Measurements from ENCODE around the gene TMTC1. TPM values are rescaled to one million over a fixed set of nuclear protein-coding genes. Genes with fewer than 3 reads are reported as not detected.

Gene TMTC1
- total and polyA plus RNA-seq, 11 donors = 8.8 to 101 (median 41.4) TPM

DNA sequence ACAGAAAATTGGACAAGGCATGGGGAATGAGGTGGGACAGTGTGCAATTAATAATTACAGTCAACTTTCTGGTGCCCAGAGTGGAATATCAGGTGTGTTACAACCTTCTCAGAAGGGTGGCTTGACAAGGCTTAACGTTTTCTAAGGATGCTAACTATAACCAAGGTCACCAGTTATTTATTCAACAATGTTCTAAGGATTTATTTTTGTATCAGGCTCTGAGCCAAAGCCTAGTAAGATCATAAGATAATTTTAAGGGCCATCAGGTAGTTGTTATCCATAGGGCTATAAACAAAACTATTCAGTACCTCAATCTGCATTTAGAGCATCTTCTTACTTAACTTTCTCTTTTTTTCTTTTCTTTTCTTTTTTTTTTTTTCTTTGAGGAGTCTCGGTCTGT lies 134.0 kb downstream of the TMTC1 start:
- H3K27me3 ChIP-seq = no peaks in the 10 kb centered on the region
- TF ChIP-seq, protein P1, sequence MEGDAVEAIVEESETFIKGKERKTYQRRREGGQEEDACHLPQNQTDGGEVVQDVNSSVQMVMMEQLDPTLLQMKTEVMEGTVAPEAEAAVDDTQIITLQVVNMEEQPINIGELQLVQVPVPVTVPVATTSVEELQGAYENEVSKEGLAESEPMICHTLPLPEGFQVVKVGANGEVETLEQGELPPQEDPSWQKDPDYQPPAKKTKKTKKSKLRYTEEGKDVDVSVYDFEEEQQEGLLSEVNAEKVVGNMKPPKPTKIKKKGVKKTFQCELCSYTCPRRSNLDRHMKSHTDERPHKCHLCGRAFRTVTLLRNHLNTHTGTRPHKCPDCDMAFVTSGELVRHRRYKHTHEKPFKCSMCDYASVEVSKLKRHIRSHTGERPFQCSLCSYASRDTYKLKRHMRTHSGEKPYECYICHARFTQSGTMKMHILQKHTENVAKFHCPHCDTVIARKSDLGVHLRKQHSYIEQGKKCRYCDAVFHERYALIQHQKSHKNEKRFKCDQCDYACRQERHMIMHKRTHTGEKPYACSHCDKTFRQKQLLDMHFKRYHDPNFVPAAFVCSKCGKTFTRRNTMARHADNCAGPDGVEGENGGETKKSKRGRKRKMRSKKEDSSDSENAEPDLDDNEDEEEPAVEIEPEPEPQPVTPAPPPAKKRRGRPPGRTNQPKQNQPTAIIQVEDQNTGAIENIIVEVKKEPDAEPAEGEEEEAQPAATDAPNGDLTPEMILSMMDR (IDR thresholded peaks at IDR 0.05) = no peak
- no peak for TF ChIP-seq POLR2A (IDR thresholded peaks at IDR 0.05)
- WGBS, 4 donors = 53 to 64% (median 62%) methylated on average over 2 of the region's 2 CpGs
- no peaks in the 10 kb centered on the region for H3K9me3 ChIP-seq
- H3K4me3 ChIP-seq = no peak overlapping the region
- no peak overlapping the region for H3K27ac ChIP-seq
- DNase-seq = no peak
- no peak for ATAC-seq
- peaks cover 0 to 6% (median 0%) of the 10 kb centered on the region in 12 donors for H3K4me1 ChIP-seq
- peaks cover 0 to 34% (median 16%) of the 10 kb centered on the region in 9 donors for H3K36me3 ChIP-seq
- intact Hi-C loops (cut with DNase I) = loop anchor here in 2 of 10 donors (10.0 kb wide), 2 partner anchors 95 to 135 kb away; partner anchors contain the start of gene TMTC1 (in 1 of the 2)

DNA sequence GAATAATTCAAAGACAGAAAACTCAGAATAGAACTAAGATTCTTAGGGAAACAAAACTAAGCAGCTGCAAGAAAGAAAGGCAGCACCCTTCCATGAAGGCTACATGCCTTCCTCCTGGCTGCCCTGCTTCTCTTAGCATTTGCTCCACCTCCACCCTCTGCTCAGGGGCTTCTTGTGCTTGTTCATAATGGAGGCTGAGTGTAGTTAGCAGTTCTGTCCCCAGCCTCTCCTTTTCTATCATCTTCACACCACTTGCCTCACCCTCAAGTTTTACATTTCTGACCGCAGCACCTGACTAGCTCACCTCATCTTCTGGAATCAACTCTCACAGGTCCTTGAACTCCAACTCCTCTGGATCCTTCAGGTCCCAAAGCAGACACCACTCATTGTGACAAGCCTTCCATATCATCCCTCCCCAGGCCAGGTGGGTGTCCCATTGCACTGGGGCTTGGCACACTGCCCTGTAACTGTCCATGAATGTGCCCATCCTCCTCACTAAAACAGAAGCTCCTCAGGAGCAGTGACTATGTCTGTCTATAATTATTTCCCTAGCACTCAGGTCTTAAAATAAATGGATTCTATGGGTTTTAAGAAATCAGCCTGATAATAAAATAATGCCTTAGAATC lies 139.1 kb downstream of the TMTC1 start:
- Histone ChIP-seq H3K9me3 (no peaks in the 10 kb centered on the region), H3K27ac (no peak overlapping the region), H3K4me1 (peaks cover 0 to 21% (median 13%) of the 10 kb centered on the region in 12 donors), H3K4me3 (no peak overlapping the region), H3K27me3 (no peaks in the 10 kb centered on the region), H3K36me3 (peaks cover 0 to 15% (median 0%) of the 10 kb centered on the region in 9 donors)
- TF ChIP-seq POLR2A (IDR thresholded peaks at IDR 0.05) = no peak
- TF ChIP-seq, protein P1 (IDR thresholded peaks at IDR 0.05) = no peak
- intact Hi-C loops (cut with DNase I) = loop anchor here in 3 of 10 donors (5.0 to 10.0 kb wide), 3 partner anchors 90 to 140 kb away; partner anchors contain the start of gene TMTC1 (in 1 of the 3)
- ATAC-seq (no peak), DNase-seq (no peak)
- 95 to 100% (median 97%) methylated on average over 1 of the region's 1 CpG for WGBS, 4 donors

DNA sequence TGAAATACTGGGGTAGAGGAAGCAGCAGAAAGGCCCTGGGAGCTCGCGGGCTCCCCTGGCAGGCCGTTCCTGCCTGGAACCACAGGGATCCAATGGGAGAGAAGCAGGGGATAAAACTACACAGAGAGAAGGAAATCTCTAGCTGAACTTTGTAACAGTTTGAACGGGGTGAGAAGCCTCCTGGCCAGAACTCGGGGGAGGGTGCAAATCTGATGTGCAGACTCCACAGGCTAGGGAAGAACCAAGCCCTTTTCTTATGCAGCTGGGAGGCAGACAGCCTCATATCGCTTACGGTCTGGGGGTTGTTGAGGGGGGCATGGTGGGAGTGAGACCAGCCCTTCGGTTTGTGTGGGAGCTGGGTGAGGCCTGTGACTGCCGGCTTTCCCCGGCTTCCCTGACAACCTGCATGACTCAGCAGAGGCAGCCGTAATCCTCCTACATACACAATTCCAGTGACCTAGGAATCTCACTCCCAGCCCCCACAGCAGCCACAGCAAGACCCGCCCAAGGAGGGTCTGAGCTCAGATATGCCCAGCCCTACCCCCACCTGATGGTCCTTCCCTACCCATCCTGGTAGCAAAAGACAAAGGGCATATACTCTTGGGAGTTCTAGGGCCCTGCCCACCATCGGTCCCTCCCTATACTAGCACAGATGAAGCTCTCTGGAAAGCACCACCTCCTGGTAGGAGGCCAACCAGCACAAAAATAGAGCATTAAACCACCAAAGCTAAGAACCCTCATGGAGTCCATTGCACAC lies 143.0 kb downstream of the TMTC1 start:
- ATAC-seq (peak; percentile 23 to 69 (median 56)), DNase-seq (peak; percentile 45 to 67 (median 63))
- H3K36me3 ChIP-seq = peaks cover 0 to 6% (median 0%) of the 10 kb centered on the region in 9 donors
- 41 to 73% (median 53%) methylated on average over 12 to 13 of the region's 13 CpGs for WGBS, 4 donors
- H3K9me3 ChIP-seq = no peaks in the 10 kb centered on the region
- intact Hi-C loops (cut with DNase I) = loop anchor here in 3 of 10 donors (5.0 to 10.0 kb wide), 3 partner anchors 86 to 144 kb away; partner anchors contain the start of gene TMTC1 (in 1 of the 3)
- peak overlapping the region in 3 of 12 donors; percentile 1 to 33 (median 6) for H3K4me3 ChIP-seq
- peak overlapping the region in 11 of 12 donors; percentile 47 to 82 (median 69) for H3K27ac ChIP-seq
- TF ChIP-seq, protein P1 (IDR thresholded peaks at IDR 0.05) = peak in 3 of 12 donors; percentile 10 to 42 (median 19)
- no peak for TF ChIP-seq POLR2A (IDR thresholded peaks at IDR 0.05)
- no peaks in the 10 kb centered on the region for H3K27me3 ChIP-seq
- peaks cover 0 to 26% (median 13%) of the 10 kb centered on the region in 12 donors for H3K4me1 ChIP-seq

Measured in heart left ventricle (tissue), 16 donors.